Measurements from ENCODE around the gene RNFT2.

- TF ChIP-seq, protein P1, sequence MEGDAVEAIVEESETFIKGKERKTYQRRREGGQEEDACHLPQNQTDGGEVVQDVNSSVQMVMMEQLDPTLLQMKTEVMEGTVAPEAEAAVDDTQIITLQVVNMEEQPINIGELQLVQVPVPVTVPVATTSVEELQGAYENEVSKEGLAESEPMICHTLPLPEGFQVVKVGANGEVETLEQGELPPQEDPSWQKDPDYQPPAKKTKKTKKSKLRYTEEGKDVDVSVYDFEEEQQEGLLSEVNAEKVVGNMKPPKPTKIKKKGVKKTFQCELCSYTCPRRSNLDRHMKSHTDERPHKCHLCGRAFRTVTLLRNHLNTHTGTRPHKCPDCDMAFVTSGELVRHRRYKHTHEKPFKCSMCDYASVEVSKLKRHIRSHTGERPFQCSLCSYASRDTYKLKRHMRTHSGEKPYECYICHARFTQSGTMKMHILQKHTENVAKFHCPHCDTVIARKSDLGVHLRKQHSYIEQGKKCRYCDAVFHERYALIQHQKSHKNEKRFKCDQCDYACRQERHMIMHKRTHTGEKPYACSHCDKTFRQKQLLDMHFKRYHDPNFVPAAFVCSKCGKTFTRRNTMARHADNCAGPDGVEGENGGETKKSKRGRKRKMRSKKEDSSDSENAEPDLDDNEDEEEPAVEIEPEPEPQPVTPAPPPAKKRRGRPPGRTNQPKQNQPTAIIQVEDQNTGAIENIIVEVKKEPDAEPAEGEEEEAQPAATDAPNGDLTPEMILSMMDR (IDR thresholded peaks at IDR 0.05), result no peak
- no peak for TF ChIP-seq POLR2A (IDR thresholded peaks at IDR 0.05)
Observed at GRCh38 chr12:116884871-116885270, 146.8 kb downstream of the RNFT2 start.
